GM06990 (cell line): ENCODE measurements around the gene ADGRA1.

Experiments used
- DNase-seq: peaks from one replicate; pipeline ENCODE4 v3.0.0-alpha.2; 2011; ENCODE audit not compliant: insufficient read length; ENCODE audit errors: extremely low read depth
- H3K27me3 ChIP-seq: replicated peaks from 2 replicates; pipeline ENCODE4 v1.6.0; 2011; ENCODE audit warnings: low read length; ENCODE audit not compliant: control insufficient read depth, insufficient read depth
- H3K36me3 ChIP-seq: 2 replicates; pipeline ENCODE4 v1.5.1; 2011; ENCODE audit warnings: low read length; ENCODE audit not compliant: control insufficient read depth, insufficient read depth
- H3K4me3 ChIP-seq: replicated peaks from 2 replicates; pipeline ENCODE4 v1.5.1; 2011; ENCODE audit warnings: low read depth, mild to moderate bottlenecking, control low read depth, low read length
- TF ChIP-seq, protein P1 (sequence below): IDR thresholded peaks from 2 replicates; pipeline ENCODE4 v1.5.1; 2011; ENCODE audit warnings: low read length, control low read depth, mild to moderate bottlenecking, inconsistent platforms; ENCODE audit not compliant: insufficient read depth, poor library complexity, severe bottlenecking

The ADGRA1 gene

DNA sequence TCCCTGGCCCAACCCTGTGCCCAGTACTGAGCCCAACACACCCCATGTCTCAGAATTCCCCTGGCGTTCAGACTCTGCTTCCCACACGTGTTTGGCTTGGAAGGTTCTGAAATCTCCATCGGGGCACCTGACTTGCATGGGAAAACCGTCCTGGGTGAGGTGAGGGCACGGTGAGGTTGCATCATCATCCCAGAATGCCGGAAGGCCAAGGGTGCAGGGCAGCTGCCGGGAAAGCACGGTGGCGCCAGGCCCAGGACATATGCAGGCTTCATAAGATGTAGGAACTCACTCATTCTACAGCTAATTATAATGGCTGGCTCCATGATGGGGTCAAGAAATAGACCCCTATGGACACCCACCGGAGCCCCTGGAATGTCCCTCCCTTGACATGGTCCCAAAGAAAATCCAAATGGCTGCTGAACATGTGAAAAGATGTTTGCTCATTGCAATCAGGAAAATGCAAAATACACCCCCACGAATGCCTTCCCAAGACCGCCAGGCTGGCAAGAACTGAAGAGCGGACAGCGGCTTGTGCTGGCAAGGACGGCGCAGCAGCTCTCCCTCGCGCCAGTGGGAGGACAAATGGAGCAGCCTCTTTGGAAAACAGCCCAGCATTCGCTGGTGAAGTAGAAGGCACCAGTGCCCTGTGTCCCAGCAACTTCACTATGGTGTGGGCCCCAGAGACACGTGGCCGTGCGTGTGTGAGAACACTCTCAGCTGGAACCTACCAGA, 74.6 kb downstream of the ADGRA1 start:
- H3K27me3 ChIP-seq: no peaks in the 10 kb centered on the region; the same call in 1 of the 2 replicates
- TF ChIP-seq, protein P1, sequence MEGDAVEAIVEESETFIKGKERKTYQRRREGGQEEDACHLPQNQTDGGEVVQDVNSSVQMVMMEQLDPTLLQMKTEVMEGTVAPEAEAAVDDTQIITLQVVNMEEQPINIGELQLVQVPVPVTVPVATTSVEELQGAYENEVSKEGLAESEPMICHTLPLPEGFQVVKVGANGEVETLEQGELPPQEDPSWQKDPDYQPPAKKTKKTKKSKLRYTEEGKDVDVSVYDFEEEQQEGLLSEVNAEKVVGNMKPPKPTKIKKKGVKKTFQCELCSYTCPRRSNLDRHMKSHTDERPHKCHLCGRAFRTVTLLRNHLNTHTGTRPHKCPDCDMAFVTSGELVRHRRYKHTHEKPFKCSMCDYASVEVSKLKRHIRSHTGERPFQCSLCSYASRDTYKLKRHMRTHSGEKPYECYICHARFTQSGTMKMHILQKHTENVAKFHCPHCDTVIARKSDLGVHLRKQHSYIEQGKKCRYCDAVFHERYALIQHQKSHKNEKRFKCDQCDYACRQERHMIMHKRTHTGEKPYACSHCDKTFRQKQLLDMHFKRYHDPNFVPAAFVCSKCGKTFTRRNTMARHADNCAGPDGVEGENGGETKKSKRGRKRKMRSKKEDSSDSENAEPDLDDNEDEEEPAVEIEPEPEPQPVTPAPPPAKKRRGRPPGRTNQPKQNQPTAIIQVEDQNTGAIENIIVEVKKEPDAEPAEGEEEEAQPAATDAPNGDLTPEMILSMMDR: no peak
- H3K4me3 ChIP-seq: no peak overlapping the region
- no peak for DNase-seq
- no peaks in the 10 kb centered on the region for H3K36me3 ChIP-seq

DNA sequence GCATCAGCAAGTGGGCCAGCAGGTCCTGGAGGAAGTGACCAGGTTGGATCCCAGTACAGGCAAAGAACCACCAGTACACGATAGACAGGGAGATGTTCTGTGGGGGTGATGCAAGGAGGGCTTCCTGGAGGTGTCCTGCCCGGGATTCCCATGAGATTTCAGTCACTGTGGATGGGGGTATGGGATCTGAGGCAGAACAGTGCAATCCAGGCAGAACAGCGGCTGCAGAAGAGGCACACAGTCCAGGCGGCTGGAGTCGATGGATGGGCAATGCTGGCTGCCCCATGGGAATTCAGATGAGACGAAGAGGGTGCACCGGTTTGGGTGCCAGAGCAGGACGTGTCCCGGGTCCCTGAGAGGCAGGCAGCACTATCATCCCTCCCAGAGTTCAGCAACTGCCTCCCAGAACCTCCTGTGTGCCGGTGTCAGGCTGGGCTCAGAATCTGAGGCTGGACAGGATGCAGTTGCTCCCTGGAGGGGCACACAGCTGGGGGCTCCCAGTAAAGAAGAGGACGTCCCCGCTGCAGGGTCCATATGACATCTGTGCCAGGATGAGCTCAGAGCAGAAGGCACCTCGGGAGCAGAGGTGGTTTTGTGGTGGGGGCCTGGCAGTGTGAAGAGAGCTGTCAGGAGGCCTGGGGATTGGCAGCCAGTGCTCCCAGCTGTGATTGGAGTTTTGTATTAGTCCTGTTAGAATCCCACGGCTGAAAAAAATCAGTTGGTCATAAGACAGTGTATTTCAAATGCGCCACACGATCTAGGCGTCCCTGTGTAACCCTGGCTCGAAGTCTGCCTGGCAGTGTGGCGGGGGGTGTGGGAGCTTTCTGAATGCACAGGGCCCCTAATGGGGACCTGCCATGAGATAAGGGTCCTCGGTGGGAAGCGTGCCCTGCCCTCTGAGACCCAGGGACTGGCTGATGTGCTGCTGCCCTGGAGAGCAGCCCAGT, 75.5 kb downstream of the ADGRA1 start:
- TF ChIP-seq, protein P1: no peak
- Histone ChIP-seq H3K4me3 (no peak overlapping the region), H3K27me3 (no peaks in the 10 kb centered on the region; the same call in 1 of the 2 replicates), H3K36me3 (no peaks in the 10 kb centered on the region)
- no peak for DNase-seq

DNA sequence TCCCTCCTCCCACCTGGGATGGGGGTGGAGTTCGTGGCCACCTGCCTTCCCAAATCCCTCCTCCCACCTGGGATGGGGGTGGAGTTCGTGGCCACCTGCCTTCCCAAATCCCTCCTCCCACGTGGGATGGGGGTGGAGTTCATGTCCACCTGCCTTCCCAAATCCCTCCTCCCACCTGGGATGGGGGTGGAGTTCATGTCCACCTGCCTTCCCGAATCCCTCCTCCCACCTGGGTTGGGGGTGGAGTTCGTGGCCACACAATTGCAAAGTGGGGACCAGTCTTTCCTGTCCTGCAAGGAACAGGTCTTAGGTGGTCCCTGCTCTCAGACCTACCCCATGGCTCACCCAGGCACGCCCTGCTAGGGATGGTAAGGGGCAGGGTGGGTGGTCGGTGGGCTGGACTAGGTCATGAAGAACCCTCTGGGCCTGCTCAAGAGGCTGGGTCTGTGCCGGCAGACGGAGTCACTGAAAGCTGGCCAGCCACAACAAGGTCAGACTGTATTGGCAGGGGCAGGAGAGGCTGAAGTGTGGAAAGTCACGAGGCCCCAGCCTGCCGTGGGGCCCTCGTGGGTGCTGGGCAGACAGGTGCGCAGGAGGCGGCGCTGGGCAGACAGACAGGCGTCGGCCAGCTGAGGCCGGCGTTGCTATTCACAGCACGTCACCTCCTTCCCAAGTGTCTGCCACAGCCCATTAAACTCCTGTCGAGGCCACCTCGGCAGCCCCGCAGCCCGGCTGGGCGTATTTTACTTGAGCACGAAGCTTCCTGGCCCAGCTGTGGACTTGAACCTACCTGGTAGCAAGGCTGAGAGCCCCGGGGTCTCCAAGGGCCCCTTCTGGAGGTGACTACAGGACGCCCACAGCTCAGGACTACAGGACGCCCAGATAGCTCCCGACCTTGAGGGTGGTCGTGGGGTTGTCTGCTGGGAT, 76.4 kb downstream of the ADGRA1 start:
- no peak for DNase-seq
- Histone ChIP-seq H3K27me3 (no peaks in the 10 kb centered on the region; the same call in 1 of the 2 replicates), H3K36me3 (no peaks in the 10 kb centered on the region), H3K4me3 (no peak overlapping the region)
- TF ChIP-seq, protein P1: no peak

DNA sequence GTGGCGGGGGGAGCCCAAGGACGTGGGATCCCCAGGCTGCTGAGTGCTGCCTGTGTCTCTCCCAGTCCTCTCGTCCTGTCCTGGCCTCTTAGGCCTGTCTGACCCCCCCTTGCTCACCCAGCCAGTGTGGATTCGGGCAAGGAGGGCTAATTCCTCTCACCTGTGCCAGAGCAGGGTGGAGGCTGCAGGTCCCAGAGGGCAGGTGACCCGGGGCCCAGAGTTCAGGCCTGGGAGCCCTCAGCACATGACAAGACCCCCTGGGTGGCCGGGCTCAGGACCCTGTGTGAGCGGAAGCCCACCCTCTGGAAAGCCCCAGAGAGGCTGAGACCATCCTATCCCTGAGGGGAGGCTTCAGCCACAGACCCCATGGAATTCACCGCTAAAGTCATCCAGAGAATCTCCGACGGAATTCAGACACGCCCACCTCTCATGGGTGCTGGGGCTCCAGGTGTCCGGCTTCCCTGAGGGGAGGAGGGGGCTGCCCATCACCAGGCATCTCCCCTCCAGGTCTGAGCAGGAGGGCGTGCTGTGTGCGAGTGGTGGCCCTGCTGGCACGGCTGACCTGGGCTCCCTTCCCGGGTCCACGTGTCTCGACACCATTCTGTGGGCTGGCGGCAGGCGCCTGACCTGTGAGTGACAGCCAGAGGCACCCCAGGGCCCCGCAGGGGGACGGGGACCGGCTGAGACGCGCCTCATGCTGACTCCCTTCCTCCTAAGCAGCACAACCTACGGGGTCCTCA, 77.3 kb downstream of the ADGRA1 start:
- no peaks in the 10 kb centered on the region for H3K27me3 ChIP-seq

More for the DNA sequence above, 77.3 kb downstream of the ADGRA1 start:
- TF ChIP-seq, protein P1: no peak
- H3K4me3 ChIP-seq: no peak overlapping the region
- no peaks in the 10 kb centered on the region for H3K36me3 ChIP-seq
- no peak for DNase-seq
